Measurements from ENCODE around the gene PIEZO1. TPM values are rescaled to one million over a fixed set of nuclear protein-coding genes. Genes with fewer than 3 reads are reported as not detected.
"Not testable (repeated sequence)": the region's sequence is repeated elsewhere in the genome, so short reads cannot be mapped to it uniquely, and the experiment has no call there.

The PIEZO1 gene
- total RNA-seq, 2 donors from 2014 or later: 156 to 202 TPM

- DNase-seq (ENCODE audit: low spot score): no peak
- no peaks in the 10 kb centered on the region for H3K9me3 ChIP-seq
- WGBS: 90% methylated on average over 32 of the region's 32 CpGs
- no peaks in the 10 kb centered on the region for H3K27me3 ChIP-seq (replicated peaks; ENCODE audit: insufficient read depth)
- no peak overlapping the region for H3K4me3 ChIP-seq
- peak overlapping the region in 1 of 2 donors; percentile 61 for H3K27ac ChIP-seq
- TF ChIP-seq POLR2A (IDR thresholded peaks at IDR 0.05): no peak
- no peak for TF ChIP-seq CTCF (IDR thresholded peaks at IDR 0.05)
- TF ChIP-seq POLR2AphosphoS5 (IDR thresholded peaks at IDR 0.05): no peak
- no peaks in the 10 kb centered on the region for H3K36me3 ChIP-seq
- intact Hi-C loops (cut with DNase I): no loop called here
- peaks cover 35% of the 10 kb centered on the region for H3K4me1 ChIP-seq (replicated peaks)
Observed at GRCh38 chr16:88774544-88775393, 10.3 kb downstream of the PIEZO1 start.

- H3K9me3 ChIP-seq: no peaks in the 10 kb centered on the region
- 78% methylated on average over 12 of the region's 12 CpGs for WGBS
- H3K27me3 ChIP-seq (replicated peaks; ENCODE audit: insufficient read depth): no peaks in the 10 kb centered on the region
- H3K27ac ChIP-seq: peak overlapping the region in 1 of 2 donors; percentile 61
- DNase-seq (ENCODE audit: low spot score): no peak
- H3K4me1 ChIP-seq (replicated peaks): peaks cover 44% of the 10 kb centered on the region
- TF ChIP-seq POLR2AphosphoS5 (IDR thresholded peaks at IDR 0.05): no peak
- TF ChIP-seq POLR2A (IDR thresholded peaks at IDR 0.05): no peak
- TF ChIP-seq CTCF (IDR thresholded peaks at IDR 0.05): no peak
- intact Hi-C loops (cut with DNase I): no loop called here
- H3K36me3 ChIP-seq: no peaks in the 10 kb centered on the region
- H3K4me3 ChIP-seq: no peak overlapping the region
Observed at GRCh38 chr16:88773812-88774291, 11.2 kb downstream of the PIEZO1 start.

GRCh38 chr16:88772871-88773811 is 11.9 kb downstream of the PIEZO1 start:
- Histone ChIP-seq H3K4me1 (replicated peaks) (peaks cover 51% of the 10 kb centered on the region), H3K36me3 (no peaks in the 10 kb centered on the region), H3K9me3 (no peaks in the 10 kb centered on the region), H3K27ac (peak overlapping the region; percentile 36 to 61), H3K27me3 (replicated peaks; ENCODE audit: insufficient read depth) (no peaks in the 10 kb centered on the region), H3K4me3 (no peak overlapping the region)
- intact Hi-C loops (cut with DNase I): no loop called here
- TF ChIP-seq POLR2A (IDR thresholded peaks at IDR 0.05) (no peak), CTCF (IDR thresholded peaks at IDR 0.05) (no peak), POLR2AphosphoS5 (IDR thresholded peaks at IDR 0.05) (peak; percentile 66)
- DNase-seq (ENCODE audit: low spot score): no peak
- WGBS: 45% methylated on average over 27 of the region's 29 CpGs

GRCh38 chr16:88771781-88772180 is 13.2 kb downstream of the PIEZO1 start:
- H3K4me3 ChIP-seq; H3K9me3 ChIP-seq; H3K36me3 ChIP-seq; DNase-seq (ENCODE audit: low spot score); intact Hi-C loops (cut with DNase I); H3K27me3 ChIP-seq (replicated peaks; ENCODE audit: insufficient read depth): not testable (repeated sequence)
- 94% methylated on average over 18 of the region's 23 CpGs for WGBS
- Histone ChIP-seq H3K27ac (peak overlapping the region in 1 of 2 donors; percentile 94), H3K4me1 (replicated peaks) (peaks cover 54% of the 10 kb centered on the region)

GRCh38 chr16:88771294-88771772 is 13.7 kb downstream of the PIEZO1 start:
- WGBS: 74% methylated on average over 19 of the region's 19 CpGs
- Histone ChIP-seq H3K27me3 (replicated peaks; ENCODE audit: insufficient read depth) (no peaks in the 10 kb centered on the region), H3K36me3 (no peaks in the 10 kb centered on the region), H3K27ac (peak overlapping the region; percentile 93 to 94), H3K4me3 (no peak overlapping the region), H3K4me1 (replicated peaks) (peaks cover 54% of the 10 kb centered on the region), H3K9me3 (no peaks in the 10 kb centered on the region)
- no peak for DNase-seq (ENCODE audit: low spot score)
- TF ChIP-seq POLR2AphosphoS5 (IDR thresholded peaks at IDR 0.05): no peak
- no peak for TF ChIP-seq POLR2A (IDR thresholded peaks at IDR 0.05)
- TF ChIP-seq CTCF (IDR thresholded peaks at IDR 0.05): no peak
- intact Hi-C loops (cut with DNase I): no loop called here
